ENCODE data around the gene SEPHS2.
"Not testable (repeated sequence)": the region's sequence is repeated elsewhere in the genome, so short reads cannot be mapped to it uniquely, and the experiment has no call there.

Gene SEPHS2

DNA sequence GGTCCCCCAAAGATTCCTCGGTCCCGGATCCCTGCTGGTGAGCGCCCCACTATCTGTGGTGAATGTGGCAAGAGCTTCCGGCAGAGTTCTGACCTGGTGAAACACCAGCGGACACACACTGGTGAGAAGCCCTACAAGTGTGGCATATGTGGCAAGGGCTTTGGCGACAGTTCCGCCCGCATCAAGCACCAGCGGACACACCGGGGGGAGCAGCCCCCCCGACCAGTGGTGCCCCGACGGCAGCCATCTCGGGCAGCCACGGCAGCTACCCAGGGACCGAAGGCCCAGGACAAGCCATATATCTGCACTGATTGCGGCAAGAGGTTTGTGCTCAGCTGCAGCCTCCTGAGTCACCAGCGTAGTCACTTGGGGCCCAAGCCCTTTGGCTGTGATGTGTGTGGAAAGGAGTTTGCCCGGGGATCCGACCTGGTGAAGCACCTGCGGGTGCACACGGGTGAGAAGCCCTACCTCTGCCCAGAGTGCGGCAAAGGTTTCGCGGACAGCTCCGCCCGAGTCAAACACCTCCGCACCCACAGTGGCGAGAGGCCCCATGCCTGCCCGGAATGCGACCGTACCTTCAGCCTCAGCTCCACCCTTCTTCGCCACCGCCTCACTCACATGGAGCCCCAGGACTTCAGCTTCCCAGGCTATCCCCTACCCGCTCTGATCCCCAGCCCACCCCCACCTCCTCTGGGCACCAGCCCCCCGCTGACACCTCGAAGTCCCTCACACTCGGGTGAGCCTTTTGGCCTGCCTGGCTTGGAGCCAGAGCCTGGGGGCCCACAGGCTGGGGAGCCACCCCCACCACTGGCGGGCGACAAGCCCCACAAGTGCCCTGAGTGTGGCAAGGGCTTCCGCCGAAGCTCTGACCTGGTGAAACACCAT lies 47.7 kb downstream of the SEPHS2 start:
- no peak for DNase-seq (ENCODE audit: low read depth in 2 of 2)
- TF ChIP-seq CTCF (IDR thresholded peaks at IDR 0.05; ENCODE audit: low read depth, low read length) = no peak
- no peak overlapping the region for H3K4me3 ChIP-seq (replicated peaks in 1 of 2; ENCODE audit: low read depth in 2 of 2, low read length in 2 of 2)

- TF ChIP-seq CTCF (IDR thresholded peaks at IDR 0.05; ENCODE audit: low read depth, low read length) = no peak
- no peak overlapping the region for H3K4me3 ChIP-seq (replicated peaks in 1 of 2; ENCODE audit: low read depth in 2 of 2, low read length in 2 of 2)
- no peak for DNase-seq (ENCODE audit: low read depth in 2 of 2)
These were observed 48.6 kb downstream of the SEPHS2 start for GRCh38 chr16:30397056-30397455.

DNA sequence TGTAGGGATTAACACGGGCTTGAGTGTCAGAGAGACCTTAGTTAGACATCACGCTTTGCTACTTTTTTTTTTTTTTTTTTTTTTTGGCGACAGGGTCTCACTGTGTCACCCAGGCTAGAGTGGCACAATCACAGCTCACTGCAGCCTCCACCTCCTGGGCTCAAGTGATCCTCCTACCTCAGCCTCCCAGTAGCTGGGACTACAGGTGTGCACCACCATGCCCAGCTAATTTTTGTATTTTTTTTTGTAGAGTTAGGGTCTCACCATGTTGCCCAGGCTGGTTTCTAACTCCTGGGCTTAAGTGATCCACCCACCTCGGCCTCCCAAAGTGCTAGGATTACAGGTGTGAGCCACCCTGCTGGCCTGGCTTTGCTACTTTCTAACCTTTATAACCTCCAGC lies 49.0 kb downstream of the SEPHS2 start:
- H3K4me3 ChIP-seq (replicated peaks in 1 of 2; ENCODE audit: low read depth in 2 of 2, low read length in 2 of 2); DNase-seq (ENCODE audit: low read depth in 2 of 2): not testable (repeated sequence)

DNA sequence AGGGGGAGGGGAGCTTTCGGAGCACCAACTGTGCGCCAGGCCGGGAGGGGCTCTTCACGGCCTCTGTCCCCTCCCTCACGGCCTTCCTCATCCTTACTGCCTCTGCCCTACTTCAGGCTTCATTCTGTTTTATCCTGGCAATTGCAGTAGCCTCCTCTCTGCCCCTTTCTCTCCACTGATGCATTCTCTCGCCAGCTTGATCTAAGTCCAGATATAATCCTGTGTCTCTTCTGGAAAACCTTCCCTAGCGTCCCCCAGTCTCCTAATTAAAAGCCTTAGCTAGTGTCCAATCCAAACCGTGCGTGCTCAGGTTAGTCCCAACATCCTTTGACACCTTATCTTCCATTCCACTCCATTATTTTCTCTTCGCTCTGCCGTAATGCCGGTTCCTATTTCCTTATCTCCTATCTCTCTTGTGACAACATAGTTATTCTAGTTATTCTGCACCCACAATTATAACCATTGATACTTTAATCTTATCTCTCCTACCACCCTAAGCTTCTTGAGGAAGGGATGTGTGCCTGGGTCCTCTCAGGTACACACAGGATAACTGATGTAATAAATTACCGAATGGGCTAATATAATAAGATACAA lies 49.6 kb downstream of the SEPHS2 start:
- peak overlapping the region; percentile 79 to 80 for H3K4me3 ChIP-seq (replicated peaks in 1 of 2; ENCODE audit: low read depth in 2 of 2, low read length in 2 of 2)
- no peak for TF ChIP-seq CTCF (IDR thresholded peaks at IDR 0.05; ENCODE audit: low read depth, low read length)
- peak; percentile 22 to 25 for DNase-seq (ENCODE audit: low read depth in 2 of 2)

GRCh38 chr16:30395155-30395991 lies 50.3 kb downstream of the SEPHS2 start, which contains the start of gene ZNF48:
TSS of gene ZNF48 (plus strand) at chr16:30395420. CDS start at chr16:30395795, 375 bp downstream.
- peak within 1 kb of the TSS; percentile 79 to 80 for H3K4me3 ChIP-seq (replicated peaks in 1 of 2; ENCODE audit: low read depth in 2 of 2, low read length in 2 of 2)
- peak; percentile 81 to 95 for DNase-seq (ENCODE audit: low read depth in 2 of 2)
- TF ChIP-seq CTCF (IDR thresholded peaks at IDR 0.05; ENCODE audit: low read depth, low read length) = no peak

- no peak for TF ChIP-seq CTCF (IDR thresholded peaks at IDR 0.05; ENCODE audit: low read depth, low read length)
These were observed 51.0 kb downstream of the SEPHS2 start for GRCh38 chr16:30394592-30395154.

More at GRCh38 chr16:30394592-30395154, 51.0 kb downstream of the SEPHS2 start:
- peak; percentile 25 to 67 for DNase-seq (ENCODE audit: low read depth in 2 of 2)
- H3K4me3 ChIP-seq (replicated peaks in 1 of 2; ENCODE audit: low read depth in 2 of 2, low read length in 2 of 2) = peak overlapping the region; percentile 59 to 80

Data from cardiac fibroblast (primary cell).